B cell (primary cell): ENCODE data around the gene FRG2C.
"Not testable (repeated sequence)": the region's sequence is repeated elsewhere in the genome, so short reads cannot be mapped to it uniquely, and the experiment has no call there.

Experiments
- EZH2 ChIP-seq: IDR thresholded peaks from 2 replicates; pipeline ENCODE4 v1.6.1; 2012; ENCODE audit warnings: borderline replicate concordance, low read depth, mild to moderate bottlenecking, moderate library complexity, low read length; ENCODE audit not compliant: insufficient read depth, poor library complexity, severe bottlenecking
- TF ChIP-seq, protein P1 (sequence below): fragments of 200-600 bp; IDR thresholded peaks from one replicate; pipeline ENCODE4 v1.8.0; 2022; ENCODE audit warnings: antibody characterized with exemption, mild to moderate bottlenecking

DNA sequence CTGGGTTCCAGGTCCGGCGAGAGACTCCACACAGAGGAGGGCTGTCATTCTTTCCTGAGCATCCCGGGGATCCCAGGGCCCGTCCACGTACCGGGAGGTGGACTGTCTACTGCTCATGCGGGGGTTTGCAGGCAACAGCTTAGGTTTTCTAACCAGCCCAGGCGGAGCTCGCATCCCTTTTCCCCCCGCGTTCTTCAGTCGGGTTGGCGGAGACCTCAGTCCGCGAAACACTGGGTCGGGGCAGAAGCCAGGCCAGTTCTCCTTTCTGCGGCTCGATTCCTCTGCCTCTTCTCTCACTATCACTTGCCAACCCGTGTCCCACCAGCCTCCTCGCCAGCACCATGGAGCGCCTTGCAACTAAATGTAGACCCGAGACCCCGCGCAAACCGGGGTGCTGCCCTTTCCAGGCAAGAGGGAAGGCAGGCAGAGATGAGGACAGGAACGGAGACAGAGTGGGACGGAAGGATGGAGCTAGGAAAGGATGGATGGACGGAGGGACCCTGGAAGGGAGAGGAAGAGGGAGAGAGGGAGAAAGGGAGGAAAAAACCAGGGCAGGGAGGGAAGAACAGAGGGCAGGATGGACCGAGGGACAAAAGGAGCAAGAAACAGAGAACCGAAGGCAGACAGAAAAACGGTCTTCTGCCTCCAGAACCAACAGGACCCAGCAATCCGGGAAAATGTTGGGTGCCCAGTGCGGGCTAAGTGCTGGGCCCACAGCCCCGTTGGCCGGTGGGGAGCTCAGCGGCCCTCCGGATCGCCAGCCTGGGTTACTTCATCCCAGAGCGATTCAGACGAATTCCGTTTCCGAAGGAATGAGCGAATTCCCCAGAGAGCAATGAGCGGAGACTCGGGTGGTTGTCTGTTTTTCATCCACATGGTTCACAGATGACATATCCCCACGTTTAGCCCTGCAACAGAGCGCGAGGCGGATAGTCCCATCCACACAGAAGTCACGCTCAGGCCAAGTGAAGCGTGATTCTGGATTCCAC lies 6.5 kb downstream of the FRG2C start:
- TF ChIP-seq, protein P1, sequence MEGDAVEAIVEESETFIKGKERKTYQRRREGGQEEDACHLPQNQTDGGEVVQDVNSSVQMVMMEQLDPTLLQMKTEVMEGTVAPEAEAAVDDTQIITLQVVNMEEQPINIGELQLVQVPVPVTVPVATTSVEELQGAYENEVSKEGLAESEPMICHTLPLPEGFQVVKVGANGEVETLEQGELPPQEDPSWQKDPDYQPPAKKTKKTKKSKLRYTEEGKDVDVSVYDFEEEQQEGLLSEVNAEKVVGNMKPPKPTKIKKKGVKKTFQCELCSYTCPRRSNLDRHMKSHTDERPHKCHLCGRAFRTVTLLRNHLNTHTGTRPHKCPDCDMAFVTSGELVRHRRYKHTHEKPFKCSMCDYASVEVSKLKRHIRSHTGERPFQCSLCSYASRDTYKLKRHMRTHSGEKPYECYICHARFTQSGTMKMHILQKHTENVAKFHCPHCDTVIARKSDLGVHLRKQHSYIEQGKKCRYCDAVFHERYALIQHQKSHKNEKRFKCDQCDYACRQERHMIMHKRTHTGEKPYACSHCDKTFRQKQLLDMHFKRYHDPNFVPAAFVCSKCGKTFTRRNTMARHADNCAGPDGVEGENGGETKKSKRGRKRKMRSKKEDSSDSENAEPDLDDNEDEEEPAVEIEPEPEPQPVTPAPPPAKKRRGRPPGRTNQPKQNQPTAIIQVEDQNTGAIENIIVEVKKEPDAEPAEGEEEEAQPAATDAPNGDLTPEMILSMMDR: not testable (repeated sequence)
- TF ChIP-seq EZH2: not testable (repeated sequence)
